GM19193 (cell line): ENCODE data around the gene HEYL.

Experiments
- POLR2A ChIP-seq: IDR thresholded peaks from 4 replicates; pipeline ENCODE4 v1.6.1; 2011; ENCODE audit not compliant: insufficient read depth, insufficient read length; ENCODE audit errors: extremely low read depth

Gene HEYL

DNA sequence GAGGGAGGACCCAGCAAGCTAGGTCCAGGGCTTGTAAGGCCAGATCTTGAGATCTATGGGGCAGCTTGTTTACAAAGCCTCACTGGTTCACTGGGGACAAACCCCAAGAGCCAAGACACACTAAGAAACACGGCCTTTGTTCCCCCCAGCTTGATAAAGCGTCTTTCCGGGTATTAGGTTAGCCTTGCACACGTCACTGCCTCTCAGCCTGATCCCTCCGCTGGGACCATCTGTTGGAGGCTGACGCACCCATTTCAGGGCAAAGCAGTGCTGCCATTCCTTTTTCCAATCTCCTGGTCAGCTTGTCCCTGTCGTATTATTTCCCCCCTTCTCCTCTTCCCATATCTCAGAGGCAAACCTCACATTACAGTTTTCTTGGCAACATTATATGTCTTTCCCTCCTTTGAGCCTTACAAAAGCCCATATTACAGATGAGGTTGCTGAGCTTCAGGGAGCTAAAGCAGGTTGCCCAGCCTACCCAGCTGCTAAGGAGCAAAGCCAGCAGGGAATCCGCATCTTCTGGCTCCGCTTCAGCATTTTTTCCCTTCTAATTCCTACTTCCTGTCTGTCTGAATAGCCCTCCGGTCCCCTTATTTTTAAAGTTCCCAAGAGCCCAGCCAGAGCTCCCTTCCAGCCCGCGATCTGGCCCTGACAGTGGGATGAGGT, 4.1 kb downstream of the HEYL start:
- TF ChIP-seq POLR2A, result no peak

GRCh38 chr1:39633422-39633821, 6.0 kb downstream of the HEYL start:
- no peak for TF ChIP-seq POLR2A

DNA sequence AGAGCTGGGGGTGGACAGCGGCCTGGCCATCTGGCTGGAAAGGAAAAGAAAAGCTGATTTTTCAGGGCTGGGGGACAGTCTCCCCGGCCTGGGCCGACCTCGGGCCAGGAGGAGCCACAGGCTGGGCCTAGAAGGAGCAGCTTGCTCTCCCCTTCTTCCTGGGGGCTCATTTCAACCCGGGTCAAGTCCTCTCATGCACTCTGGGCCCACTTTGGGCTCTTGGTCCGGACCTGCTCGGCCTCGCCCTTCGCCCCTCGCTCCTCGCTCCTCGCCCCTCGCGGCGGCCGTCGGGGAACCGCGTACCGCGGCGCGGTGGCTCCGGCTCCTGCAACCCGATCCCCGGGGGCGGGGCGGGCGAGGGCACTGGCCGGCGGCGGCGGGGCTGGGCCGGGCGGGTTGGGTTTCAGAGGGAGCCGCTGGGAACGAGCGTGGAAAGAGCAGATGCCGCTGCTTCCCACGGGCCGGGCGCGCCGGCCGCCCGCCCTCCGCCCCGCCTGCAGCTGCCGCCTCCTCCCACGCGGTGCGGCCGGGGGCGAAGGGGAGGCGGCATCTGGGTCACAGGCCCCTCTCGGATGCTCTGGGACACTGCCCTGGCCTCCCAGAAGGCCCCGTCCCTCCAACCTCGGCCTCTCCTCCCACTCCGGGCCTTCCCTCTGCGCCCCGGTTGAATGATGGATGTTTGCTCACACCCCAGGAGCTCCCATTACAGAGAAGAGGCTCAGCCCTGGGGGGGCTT, 6.6 kb downstream of the HEYL start:
- no peak for TF ChIP-seq POLR2A

GRCh38 chr1:39632323-39632681, 7.1 kb downstream of the HEYL start:
- TF ChIP-seq POLR2A, result no peak

GRCh38 chr1:39631361-39632322, 7.8 kb downstream of the HEYL start:
- TF ChIP-seq POLR2A, result no peak

GRCh38 chr1:39628807-39629350, 10.6 kb downstream of the HEYL start:
- TF ChIP-seq POLR2A, result no peak

DNA sequence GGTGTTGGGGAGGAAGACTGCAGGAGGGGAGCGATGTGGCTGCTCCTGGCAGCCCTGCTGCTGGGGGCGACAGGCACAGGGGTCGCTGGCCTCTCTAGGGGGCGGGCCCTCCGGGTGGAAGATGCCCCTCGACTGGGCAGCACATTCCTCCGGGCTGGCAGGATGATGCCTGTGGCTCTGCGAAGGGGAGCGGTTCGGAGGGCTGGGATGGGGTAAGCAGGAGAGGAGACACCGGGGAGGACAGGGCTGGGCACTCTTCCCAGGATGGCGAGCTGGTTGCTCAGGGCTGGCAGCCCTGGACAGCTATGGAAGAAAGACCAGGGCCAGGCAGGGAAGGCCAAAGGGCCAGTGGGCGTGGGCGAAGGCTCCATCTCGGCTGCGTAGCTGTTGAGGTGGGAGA, 12.8 kb downstream of the HEYL start:
- no peak for TF ChIP-seq POLR2A

DNA sequence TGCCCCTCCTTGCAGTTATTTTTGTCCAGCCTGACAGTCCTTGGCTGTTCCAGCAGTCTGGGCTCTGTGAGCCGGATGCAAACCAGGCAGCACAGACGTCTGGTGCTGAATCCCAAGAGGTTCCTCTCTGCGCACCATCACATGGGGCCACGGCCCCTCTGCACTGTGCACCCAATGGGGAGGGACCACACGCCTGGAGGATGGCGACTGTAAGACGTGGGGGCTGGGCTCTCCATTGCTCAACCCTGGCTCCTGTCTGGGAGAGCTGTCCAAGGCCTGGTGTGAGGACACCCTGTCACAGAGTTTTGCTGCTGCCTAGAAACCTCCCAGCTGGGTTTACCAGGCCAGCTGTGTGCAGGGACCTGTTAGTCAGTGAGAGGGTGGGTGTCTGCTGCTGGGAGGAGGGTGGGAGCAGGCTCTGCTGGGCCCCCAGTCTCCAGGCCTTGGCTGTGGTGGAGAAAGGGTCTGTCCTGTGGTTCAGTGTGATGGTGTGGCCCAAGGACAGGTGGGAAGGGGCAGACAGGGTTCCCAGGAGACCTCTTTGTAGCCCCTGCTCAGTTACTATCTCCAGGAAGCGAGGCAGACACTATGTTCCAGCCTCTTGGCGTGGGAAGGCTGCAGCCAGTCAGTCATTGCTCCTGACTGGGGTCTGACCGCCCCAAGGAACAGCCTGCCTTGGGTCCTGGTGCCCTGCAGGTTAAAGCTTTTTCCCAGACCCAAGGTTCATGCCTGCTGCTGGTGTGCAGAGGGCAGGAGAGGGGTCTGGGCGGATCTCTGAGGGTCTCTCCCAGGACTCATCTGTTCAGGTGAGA, 13.8 kb downstream of the HEYL start:
- TF ChIP-seq POLR2A, result no peak

GRCh38 chr1:39625009-39625408, 14.4 kb downstream of the HEYL start:
- no peak for TF ChIP-seq POLR2A

DNA sequence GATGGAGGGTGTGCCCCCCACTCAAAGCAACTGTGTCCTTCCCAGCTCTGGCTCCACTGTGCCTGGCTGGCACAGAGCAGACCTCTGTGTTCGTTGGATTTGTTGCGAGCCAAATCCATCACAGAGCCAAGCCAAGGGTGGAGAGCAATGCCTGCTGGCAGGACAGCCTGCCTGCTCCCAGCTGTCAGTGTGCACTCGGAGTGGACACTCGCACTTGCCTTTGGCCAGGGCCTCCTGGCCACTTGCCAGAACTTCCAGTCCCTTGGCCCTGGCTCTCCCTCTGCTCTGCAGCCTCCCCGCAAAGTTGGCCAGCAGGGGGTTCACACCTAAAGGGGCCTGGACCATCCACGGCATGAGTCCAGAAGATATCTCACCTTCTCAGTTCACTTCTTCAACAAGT, 16.4 kb downstream of the HEYL start:
- no peak for TF ChIP-seq POLR2A

DNA sequence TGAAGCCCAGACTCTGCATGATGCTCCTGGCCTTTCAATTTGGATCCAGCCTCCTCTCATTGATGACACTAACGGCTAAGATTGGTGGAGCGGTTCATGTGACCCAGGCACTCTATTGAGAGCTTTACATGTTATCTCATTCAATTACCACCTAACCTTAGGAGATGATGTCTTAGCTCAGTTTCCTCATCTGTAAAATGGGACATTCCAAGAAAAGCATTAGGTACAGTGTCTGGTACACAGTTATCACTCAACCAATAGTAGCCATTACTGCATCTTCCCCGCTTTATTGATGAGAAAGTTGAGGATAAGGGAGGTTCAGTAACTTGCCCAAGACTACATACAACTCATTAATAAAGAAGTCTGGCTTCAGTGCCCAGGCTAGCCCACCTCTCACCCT, 17.0 kb downstream of the HEYL start:
- no peak for TF ChIP-seq POLR2A

GRCh38 chr1:39620659-39621165, 18.7 kb downstream of the HEYL start:
- TF ChIP-seq POLR2A, result no peak

GRCh38 chr1:39617488-39618049, 21.9 kb downstream of the HEYL start:
- no peak for TF ChIP-seq POLR2A
